GM18507 (cell line): ENCODE data around the gene HDAC9.

Source experiments
- DNase-seq: peaks from one replicate; pipeline ENCODE4 v3.0.0; 2011; ENCODE audit warnings: low read depth; ENCODE audit not compliant: insufficient read length; ENCODE audit errors: extremely low spot score
- FAIRE-seq: peaks from 2 replicates; lab custom pipeline; 2011; peaks lifted over from hg19 to GRCh38; lab: Jason Lieb, UNC

Gene HDAC9

GRCh38 chr7:18756378-18757050, 261.0 kb downstream of the HDAC9 start:
- FAIRE-seq = no peak
- DNase-seq = no peak

- no peak for DNase-seq
- no peak for FAIRE-seq
These were observed 264.5 kb downstream of the HDAC9 start for GRCh38 chr7:18760046-18760445.

- no peak for DNase-seq
- FAIRE-seq = no peak
These were observed 265.3 kb downstream of the HDAC9 start for GRCh38 chr7:18760631-18761445.

- no peak for FAIRE-seq
These were observed 266.6 kb downstream of the HDAC9 start for GRCh38 chr7:18762189-18762588.

GRCh38 chr7:18768256-18768655, 272.7 kb downstream of the HDAC9 start:
- DNase-seq (no peak), FAIRE-seq (no peak)

More at GRCh38 chr7:18762189-18762588, 266.6 kb downstream of the HDAC9 start:
- DNase-seq = no peak

- FAIRE-seq (no peak), DNase-seq (no peak)
These were observed 274.7 kb downstream of the HDAC9 start for GRCh38 chr7:18770154-18770811.

GRCh38 chr7:18770822-18771221, 275.3 kb downstream of the HDAC9 start:
- FAIRE-seq (no peak), DNase-seq (no peak)

- no peak for DNase-seq
- FAIRE-seq = no peak
These were observed 276.5 kb downstream of the HDAC9 start for GRCh38 chr7:18771834-18772566.

GRCh38 chr7:18772567-18772965, 277.0 kb downstream of the HDAC9 start:
- no peak for FAIRE-seq

GRCh38 chr7:18777314-18777713, 281.8 kb downstream of the HDAC9 start:
- no peak for DNase-seq
- no peak for FAIRE-seq

More at GRCh38 chr7:18772567-18772965, 277.0 kb downstream of the HDAC9 start:
- no peak for DNase-seq

GRCh38 chr7:18778594-18778993, 283.0 kb downstream of the HDAC9 start:
- FAIRE-seq (no peak), DNase-seq (no peak)

GRCh38 chr7:18780266-18780665, 284.7 kb downstream of the HDAC9 start:
- DNase-seq = no peak

GRCh38 chr7:18780938-18781337, 285.4 kb downstream of the HDAC9 start:
- FAIRE-seq = no peak
- DNase-seq = no peak

More at GRCh38 chr7:18780266-18780665, 284.7 kb downstream of the HDAC9 start:
- FAIRE-seq = no peak

GRCh38 chr7:18786196-18786727, 290.7 kb downstream of the HDAC9 start:
- DNase-seq (no peak), FAIRE-seq (no peak)

GRCh38 chr7:18786796-18787195, 291.2 kb downstream of the HDAC9 start:
- no peak for FAIRE-seq

GRCh38 chr7:18788026-18788425, 292.5 kb downstream of the HDAC9 start:
- no peak for DNase-seq
- FAIRE-seq = no peak

More at GRCh38 chr7:18786796-18787195, 291.2 kb downstream of the HDAC9 start:
- DNase-seq = no peak

GRCh38 chr7:18792871-18793595, 297.5 kb downstream of the HDAC9 start:
- FAIRE-seq (no peak), DNase-seq (no peak)

GRCh38 chr7:18796216-18796615, 300.7 kb downstream of the HDAC9 start:
- FAIRE-seq (no peak), DNase-seq (no peak)
